Epithelial cell of prostate (primary cell): Measurements from ENCODE around the gene SRGAP1.

ENCODE experiments used
- DNase-seq: peaks from one replicate; pipeline ENCODE4 v3.0.0-alpha.2; 2011; ENCODE audit warnings: low read depth, low spot score
- H3K27ac ChIP-seq: fragments of 450-650 bp; 2 replicates; pipeline ENCODE4 v1.5.1; 2017; ENCODE audit warnings: mild to moderate bottlenecking

Gene SRGAP1

DNA sequence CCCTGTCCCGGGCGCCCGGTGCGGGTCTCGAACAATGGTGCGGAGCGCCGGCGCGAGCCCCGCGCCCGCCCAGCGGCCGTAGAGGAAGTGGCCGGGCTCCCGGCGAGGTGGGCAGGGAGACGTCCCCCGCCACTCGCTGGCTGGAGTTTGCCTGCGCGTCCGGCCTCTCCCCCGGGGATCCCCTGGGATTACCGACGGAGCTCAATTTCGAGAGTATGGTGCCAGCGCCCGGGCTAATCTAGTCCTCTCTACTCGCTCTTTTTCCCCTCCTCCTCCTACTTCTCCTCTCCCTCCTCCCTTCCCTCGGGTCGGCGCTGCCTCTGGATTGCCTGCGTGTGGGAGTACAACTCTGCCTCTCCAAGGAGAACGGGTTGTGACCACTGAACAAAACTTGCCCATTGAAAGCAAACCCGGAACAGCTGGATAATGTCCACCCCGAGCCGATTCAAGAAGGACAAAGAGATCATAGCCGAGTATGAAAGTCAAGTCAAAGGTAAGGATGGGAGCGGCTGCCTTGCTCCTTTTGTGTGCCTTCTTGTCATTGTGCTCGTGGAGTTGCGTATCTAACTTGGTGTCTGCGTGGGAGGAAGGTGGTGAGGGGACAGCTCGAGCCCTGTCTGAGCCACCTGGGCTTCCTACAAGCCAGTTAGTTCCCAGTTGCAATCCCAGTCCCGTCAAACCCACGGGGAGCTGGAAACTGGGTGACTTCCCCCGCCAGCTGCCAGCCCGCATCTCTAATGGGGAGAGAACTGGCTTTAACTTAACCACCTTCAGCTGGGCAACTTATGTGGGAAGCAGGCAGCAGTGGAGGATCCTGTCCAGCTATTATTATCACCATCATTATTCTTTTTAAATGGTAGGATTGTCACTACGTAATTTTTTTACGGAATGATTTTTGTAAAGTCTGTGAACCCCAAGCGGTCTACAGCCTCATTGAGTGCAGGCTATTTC is at the start of gene SRGAP1:
TSS of gene SRGAP1 (plus strand) at position 310 of the 951 bp plus-strand sequence. CDS start at position 427, 117 bp downstream.
- H3K27ac ChIP-seq: peak within 1 kb of the TSS; percentile 71
- DNase-seq: no peak

DNA sequence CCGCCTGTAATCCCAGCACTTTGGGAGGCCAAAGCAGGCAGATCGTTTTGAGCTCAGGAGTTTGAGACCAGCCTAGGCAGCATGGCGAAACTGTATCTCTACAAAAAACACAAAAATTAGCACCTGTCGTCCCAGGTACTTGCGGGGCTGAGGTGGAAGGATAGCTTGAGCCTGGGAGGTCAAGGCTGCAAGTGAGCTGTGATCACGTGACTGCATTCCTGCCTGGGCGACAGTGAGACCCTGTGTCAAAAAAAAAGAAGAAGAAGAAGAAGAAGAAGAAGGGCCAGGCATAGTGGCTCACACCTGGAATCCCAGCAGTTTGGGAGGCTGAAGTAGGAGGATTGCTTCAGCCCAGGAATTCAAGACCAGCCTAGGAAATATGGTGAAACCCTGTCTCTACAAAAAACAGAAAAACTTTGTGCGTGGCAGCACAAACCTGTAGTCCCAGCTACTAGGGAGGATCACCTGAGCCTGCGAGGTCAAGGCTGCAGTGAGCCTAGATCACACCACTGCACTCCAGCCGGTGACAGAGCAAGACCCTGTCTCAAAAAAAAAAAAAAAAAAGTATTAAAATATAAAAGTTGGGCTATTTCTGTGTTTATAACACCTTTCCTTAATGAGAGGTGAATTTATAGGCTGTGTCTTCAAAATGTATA is 49.3 kb upstream of the SRGAP1 start:
- no peak overlapping the region for H3K27ac ChIP-seq
- DNase-seq: no peak

DNA sequence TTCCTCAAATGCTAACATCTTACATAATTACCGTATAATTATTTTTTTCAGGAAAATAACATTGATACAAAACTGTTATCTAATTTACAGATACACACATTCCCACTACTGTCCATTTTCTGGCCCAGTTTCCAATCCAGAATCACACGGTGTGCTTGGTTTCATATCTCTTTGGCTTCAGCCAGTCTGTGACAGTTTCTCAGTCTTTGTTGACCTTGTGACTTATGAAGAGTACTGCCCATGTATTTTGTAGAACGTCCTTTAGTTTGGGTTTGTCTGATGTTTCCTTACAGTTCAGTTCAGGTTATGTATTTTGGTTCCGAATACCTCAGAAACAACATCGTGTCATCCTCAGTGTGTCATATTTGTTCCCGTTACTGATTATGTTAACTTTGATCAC is 48.6 kb upstream of the SRGAP1 start:
- no peak overlapping the region for H3K27ac ChIP-seq
- DNase-seq: no peak

DNA sequence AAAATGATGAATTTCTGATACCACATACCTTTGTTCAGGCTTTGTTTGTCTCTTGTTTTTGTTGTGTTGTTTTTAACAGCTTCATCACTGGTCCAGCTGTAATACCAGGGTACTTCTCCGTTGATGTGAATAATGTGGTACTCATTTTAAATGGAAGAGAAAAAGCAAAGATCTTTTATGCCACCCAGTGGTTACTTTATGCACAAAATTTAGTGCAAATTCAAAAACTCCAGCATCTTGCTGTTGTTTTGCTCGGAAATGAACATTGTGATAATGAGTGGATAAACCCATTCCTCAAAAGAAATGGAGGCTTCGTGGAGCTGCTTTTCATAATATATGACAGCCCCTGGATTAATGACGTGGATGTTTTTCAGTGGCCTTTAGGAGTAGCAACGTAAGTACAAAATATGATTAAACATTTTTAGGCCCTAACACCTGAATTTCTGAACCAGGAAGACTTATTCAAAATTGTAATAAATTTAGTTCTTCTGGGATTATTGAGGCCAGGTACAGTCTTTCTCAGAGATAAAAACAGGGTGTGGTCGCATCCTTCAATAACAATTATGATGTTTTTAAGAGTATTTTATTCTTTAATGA is 42.4 kb upstream of the SRGAP1 start:
- no peak for DNase-seq
- no peak overlapping the region for H3K27ac ChIP-seq

DNA sequence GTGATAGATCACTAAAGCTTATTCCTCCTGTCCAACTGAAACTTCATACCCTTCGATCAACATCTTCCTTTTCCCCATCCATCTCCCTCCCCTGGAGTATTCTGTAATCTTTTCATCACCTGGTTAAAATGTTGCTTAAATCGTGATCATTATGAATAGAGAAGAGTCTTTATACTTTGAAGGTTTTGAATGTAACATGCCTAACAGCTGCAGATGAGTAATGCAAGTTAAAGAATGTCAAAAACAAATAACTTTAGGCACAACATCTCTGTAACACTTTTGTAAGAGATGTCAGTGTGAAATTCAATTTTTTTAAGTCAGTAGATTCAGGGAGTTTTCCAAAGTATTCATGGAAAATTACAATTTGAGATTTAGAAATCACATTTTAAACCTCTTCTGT is 39.8 kb upstream of the SRGAP1 start:
- DNase-seq: no peak
- H3K27ac ChIP-seq: no peak overlapping the region

DNA sequence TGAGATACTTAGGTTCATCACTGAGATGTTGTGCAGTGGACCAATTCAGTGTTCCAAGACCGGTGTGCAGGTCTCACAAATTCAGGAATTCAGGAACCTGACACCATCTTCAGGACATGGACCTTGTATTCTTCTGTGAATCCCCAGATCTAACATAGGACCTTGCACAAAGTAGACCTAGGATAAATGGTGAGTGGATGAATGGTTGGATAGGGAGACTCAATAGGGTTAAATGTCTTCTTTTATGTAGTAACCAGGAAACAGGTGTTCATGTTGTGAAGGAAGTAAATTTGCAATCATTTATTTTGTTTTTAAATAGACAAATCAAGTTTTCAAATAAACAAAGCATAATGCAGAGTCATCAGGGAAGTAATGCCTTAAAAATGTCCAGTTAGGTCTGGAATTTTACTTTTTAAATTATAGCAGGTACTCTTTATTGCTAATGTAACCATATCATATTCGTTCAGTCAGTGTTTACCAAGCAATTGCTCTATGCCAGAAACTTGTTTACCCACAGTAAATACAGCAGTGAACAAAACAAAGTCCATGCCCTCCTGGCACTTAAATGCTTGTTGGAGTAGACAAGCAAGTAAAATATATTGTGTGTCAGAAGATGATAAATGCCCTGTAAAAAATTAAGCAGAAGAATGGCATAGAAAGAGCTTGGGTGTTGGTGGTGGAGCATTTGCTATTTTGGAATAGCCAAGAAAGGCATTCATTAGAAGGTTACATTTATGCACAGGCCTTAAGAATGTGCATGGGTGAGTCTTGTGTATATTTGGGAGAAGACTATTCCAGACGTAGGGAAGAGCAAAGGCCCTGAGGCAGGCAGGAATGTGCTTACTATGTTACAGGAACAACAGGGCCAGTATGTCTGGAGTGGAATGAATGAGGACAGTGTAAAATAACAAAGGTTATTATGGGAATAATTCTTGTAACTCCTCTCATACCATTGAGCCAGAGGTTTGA is 38.5 kb upstream of the SRGAP1 start:
- no peak for DNase-seq
- H3K27ac ChIP-seq: no peak overlapping the region

DNA sequence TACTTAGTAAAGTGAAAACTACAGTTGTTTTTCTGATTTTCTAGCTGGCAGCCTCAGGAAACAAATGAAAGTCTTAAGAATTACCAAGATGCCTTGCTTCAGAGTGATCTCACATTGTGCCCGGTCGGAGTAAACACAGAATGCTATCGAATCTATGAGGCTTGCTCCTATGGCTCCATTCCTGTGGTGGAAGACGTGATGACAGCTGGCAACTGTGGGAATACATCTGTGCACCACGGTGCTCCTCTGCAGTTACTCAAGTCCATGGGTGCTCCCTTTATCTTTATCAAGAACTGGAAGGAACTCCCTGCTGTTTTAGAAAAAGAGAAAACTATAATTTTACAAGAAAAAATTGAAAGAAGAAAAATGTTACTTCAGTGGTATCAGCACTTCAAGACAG is 35.9 kb upstream of the SRGAP1 start:
- DNase-seq: no peak
- no peak overlapping the region for H3K27ac ChIP-seq

DNA sequence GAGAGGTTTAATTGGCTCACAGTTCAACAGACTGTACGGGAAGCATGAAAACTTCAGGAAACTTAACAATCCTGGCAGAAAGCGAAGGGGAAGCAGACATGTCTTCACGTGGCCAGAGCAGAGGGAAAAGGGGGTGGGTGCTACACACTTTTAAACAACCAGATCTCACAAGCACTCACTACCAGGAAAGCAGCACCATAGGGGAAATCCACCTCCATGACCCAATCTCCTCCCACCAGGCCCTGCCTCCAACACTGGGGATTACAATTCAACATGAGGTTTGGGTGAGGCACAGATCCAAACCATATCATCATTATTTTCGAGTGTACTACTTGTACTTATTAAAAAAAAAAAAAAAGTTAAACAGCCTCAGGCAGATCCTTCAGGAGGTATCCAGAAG is 34.9 kb upstream of the SRGAP1 start:
- no peak overlapping the region for H3K27ac ChIP-seq
- DNase-seq: no peak

DNA sequence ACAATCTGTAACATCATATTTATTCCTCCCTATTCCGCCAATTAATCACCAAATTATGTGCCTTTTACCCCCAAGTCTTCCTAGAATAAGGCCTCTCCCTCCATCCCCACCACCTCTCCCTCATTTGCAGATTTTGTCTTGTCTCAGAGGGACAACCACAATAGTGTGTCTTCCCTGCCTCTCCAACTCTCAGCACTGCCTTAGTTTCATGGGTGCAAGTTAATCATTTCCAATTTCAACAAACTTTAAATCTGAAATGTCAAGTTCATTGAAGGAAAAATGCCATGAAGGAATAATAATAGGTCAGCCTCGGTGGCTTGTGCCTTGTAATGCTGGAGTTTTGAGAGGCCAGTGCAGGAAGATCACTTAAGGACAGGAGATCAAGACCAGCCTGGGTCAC is 33.2 kb upstream of the SRGAP1 start:
- no peak for DNase-seq
- H3K27ac ChIP-seq: no peak overlapping the region

DNA sequence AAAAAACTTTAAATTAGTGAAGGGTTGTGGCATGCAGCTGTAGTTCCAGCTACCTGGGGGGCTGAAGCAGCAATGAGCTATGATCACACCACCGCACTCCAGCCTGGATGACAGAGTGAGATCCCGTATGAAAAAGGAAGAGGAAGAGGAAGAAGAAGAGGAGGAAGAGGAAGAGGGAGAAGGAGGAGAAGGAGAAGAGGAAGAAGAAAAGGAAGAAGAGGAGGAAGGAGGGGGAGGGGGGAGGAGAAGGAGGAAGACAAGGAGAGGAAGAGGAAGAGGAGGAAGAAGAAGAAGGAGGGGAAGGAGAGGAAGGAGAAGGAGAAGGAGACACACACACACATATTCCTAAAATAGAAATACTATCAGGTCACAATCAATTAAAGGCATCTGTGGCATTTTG is 32.7 kb upstream of the SRGAP1 start:
- no peak overlapping the region for H3K27ac ChIP-seq
- no peak for DNase-seq

DNA sequence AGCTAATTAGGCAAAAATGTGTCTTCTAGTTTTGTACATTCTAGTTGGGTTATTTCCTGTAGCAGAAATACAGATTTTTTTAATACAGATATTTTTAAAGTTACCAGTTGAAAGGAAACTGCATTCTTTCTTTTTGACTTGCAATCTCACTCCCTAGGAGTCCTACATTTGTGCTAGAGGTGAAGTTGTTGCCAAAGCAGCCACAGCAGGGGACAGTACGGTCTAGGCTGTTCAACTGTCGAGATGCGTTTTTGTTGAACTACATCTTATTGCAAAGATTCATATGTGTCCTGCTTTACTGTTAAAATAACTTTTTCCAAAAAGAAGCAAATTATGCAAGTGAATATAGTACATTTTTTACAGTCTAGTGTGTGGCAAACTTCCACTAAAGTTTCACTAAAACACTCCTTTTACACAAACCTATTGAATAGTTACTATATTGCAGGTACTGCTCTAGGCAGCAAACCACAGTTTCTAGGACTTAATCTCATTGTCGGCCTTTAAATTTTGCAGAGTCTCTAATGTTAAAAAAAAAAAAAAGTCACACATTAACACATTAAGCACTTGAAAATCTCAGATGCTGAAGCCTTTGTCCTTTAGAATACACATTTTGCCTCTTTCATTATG is 30.2 kb upstream of the SRGAP1 start:
- H3K27ac ChIP-seq: no peak overlapping the region
- DNase-seq: no peak

DNA sequence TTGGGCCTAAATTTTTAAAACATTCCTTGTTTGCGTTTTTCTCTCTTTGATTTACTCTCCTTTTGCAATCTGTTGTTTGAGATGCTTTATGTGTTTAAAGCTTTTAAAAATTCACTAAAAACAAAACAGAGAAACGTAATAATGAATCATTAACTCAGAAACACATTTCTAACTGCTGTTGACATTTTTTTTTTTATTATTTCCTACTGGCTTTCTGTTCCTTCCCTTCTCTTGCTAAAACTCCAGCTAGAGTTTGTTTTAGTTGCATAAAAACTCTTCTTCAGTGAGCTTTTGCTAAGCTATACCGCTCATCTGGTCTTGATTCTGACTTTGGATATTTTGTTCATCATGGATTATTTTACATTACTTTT is 29.0 kb upstream of the SRGAP1 start:
- H3K27ac ChIP-seq: no peak overlapping the region
- DNase-seq: no peak

DNA sequence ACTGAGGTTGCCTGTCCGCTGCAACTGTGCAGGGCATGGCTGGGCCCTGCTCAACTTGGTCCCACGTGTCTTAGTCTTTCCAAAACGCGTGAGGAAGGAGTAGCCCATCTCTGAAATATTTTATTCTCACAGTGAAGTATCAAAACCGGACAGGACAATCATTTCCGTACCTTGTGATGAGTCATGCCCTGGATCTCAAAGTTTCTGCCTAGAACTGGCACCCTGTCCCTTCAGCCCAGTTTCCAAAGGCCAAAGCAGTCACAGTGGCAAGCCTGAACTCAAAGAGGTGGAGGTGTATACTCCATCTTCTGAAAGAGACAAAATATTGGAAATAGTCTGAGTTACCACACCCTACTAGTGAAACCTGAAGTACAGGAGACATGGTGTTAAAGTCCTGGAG is 28.5 kb upstream of the SRGAP1 start:
- DNase-seq: no peak
- H3K27ac ChIP-seq: no peak overlapping the region

DNA sequence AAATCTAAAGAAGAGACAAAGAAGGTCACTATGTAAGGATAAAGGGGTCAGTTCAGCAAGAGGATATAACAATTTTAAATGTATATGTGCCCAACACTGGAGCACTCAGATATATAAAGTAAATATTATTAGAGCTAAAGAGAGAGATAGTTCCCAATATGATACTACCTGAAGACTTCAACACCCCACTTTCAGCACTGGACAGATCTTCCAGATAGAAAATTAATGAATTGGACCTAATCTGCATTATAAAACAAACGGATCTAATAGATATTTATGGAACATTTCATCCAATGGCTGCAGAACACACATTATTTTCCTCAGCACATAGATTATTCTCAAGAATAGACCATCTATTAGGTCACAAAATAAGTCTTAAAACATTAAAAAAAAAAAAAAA is 24.1 kb upstream of the SRGAP1 start:
- H3K27ac ChIP-seq: no peak overlapping the region
- DNase-seq: no peak

DNA sequence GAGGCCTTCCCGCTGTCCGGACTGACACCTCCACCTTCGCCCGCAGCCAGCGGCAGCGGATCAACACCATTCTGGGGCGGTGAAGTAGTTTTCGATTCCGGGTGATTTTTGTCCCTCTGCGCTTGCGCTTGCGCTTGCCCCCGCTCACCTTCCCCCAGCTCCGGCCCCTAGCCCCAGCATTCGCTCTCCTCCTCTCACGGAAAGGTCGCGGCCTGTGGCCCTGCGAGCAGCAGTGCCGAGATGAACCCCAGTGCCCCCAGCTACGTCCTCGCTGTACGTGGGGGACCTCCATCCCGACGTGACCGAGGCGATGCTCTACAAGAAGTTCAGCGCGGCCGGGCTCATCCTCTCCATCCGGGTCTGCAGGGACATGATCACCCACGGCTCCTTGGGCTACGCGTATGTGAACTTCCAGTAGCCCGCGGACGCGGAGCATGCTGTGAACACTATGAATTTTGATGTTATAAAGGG is 22.7 kb upstream of the SRGAP1 start:
- DNase-seq: no peak
- H3K27ac ChIP-seq: peak overlapping the region; percentile 6

DNA sequence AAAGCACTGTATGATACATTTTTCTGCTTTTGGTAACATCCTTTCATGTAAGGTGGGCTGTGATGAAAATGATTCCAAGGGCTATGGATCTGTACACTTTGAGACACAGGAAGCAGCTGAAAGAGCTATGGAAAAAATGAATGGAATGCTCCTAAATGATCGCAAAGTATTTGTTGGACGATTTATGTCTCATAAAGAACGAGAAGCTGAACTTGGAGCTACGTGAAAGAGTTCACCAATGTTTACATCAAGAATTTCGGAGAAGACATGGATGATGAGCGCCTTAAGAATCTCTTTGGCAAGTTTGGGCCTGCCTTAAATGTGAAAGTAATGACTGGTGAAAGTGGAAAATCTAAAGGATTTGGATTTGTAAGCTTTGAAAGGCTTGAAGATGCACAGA is 22.1 kb upstream of the SRGAP1 start:
- H3K27ac ChIP-seq: peak overlapping the region; percentile 6
- peak; percentile 22 for DNase-seq

DNA sequence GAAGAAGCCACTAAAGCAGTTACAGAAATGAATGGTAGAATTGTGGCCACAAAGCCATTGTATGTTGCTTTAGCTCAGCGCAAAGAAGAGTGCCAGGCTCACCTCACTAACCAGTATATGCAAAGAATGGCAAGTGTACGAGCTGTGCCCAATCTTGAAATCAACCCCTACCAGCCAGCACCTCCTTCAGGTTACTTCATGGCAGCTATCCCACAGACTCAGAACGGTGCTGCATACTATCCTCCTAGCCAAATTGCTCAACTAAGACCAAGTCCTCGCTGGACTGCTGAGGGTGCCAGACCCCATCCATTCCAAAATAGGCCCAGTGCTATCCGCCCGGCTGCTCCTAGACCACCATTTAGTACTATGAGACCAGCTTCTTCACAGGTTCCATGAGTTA is 21.5 kb upstream of the SRGAP1 start:
- no peak overlapping the region for H3K27ac ChIP-seq
- DNase-seq: no peak

DNA sequence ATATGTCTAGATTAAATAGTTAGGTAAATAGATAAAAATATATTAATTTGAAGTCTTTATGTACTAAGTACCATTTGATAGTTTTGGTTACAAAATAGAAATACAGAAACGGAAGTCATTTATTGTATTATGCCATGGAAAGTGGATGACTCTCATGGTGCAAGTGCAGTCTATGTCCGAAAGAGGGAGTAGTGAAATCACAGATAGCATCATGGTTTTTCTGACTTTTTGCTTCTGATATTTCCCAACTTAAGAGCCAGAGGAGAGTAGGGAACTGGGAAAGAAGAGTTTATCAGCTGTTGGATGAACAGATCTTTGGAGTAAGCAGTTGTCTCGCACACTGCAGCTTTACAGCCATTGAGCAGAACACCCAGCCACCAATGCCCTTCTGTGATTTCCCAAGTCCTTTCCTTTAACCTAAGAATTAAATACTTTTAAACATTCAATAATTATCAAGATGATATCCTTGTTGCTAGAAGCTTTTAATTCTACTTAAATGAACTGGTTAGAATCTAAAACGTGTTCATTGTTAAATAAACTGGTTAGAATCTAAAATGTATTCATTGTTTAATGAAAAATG is 18.4 kb upstream of the SRGAP1 start:
- no peak for DNase-seq

DNA sequence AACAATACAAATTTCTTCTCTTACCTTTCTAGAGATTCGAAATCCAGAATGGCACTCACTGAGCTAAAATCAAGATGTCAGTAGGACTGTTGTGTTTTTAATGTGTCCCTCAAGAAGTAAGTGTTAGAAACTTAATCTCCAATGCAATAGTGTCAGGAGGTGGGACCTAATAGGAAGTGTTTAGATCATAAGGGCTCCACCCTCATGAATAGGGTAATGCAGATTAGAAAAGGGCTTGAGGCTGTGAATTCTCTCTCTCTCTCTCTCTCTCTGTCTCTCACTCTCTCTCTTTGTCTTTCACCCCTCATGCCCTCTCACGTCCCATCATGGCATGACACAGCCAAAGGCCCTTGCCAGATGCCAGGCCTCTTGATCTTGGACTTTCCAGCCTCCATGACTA is 15.6 kb upstream of the SRGAP1 start:
- no peak for DNase-seq
- no peak overlapping the region for H3K27ac ChIP-seq

More for the DNA sequence above, 18.4 kb upstream of the SRGAP1 start:
- no peak overlapping the region for H3K27ac ChIP-seq
